ENCODE results near the gene ITGB5. TPM values are rescaled to one million over a fixed set of nuclear protein-coding genes. Genes with fewer than 3 reads are reported as not detected.
A peak's percentile ranks its signal among the peaks of the same experiment; 100 is the strongest.

The ITGB5 gene
- total RNA-seq, 1 experiment from 2014 or later, result 146 TPM

GRCh38 chr3:124884474-124885101 lies 2.6 kb downstream of the ITGB5 start:
- Mint-ChIP-seq H3K4me3 (peak overlapping the region; percentile 87 to 90), H3K36me3 (ENCODE audit: insufficient read depth in 1 of 3, low read depth in 3 of 3) (peaks cover 8 to 18% (median 10%) of the 10 kb centered on the region in 3 experiments; a peak in 6 of 7 replicates), H3K9me3 (no peaks in the 10 kb centered on the region; a peak in 1 of 5 replicates), H3K27ac (peak overlapping the region in 2 of 3 experiments; percentile 76 to 97; a peak in 3 of 7 replicates), H3K27me3 (ENCODE audit: low read depth) (no peaks in the 10 kb centered on the region; the same call in 1 of the 2 replicates), H3K4me1 (peaks cover 64 to 66% of the 10 kb centered on the region in 2 experiments)
- Histone ChIP-seq H3K23me2 (ENCODE audit: insufficient read length, low read depth, low read length, poor library complexity, severe bottlenecking) (peaks cover 14% of the 10 kb centered on the region), H3K23ac (ENCODE audit: insufficient read length, low read depth, low read length) (no peak overlapping the region), H3T11ph (ENCODE audit: low read length) (no peak overlapping the region), H3K9me3 (ENCODE audit: control insufficient read depth, low read depth, low read length) (no peaks in the 10 kb centered on the region), H2BK5ac (ENCODE audit: insufficient read length, low read length) (no peak overlapping the region), H3K18ac (ENCODE audit: insufficient read length, low read depth, low read length) (no peak overlapping the region), H2AK5ac (ENCODE audit: insufficient read length, low read length) (no peak overlapping the region), H4K91ac (ENCODE audit: insufficient read length, low read depth, low read length) (no peak overlapping the region), H4K8ac (replicated peaks; ENCODE audit: insufficient read length, low read depth, low read length) (no peak overlapping the region), H3K56ac (ENCODE audit: insufficient read length, low read depth, low read length) (no peak overlapping the region), H3K27ac (ENCODE audit: insufficient read length, low read depth, low read length) (no peak overlapping the region), H3K79me2 (ENCODE audit: insufficient read depth, low read length) (peaks cover 29% of the 10 kb centered on the region; the same call in 1 of the 2 replicates), H2BK12ac (ENCODE audit: insufficient read length, low read depth, low read length) (no peak overlapping the region), H3K4me2 (ENCODE audit: insufficient read depth, insufficient read length, low read length) (no peak overlapping the region), H2BK15ac (ENCODE audit: low read depth, low read length) (no peak overlapping the region), H3K14ac (ENCODE audit: insufficient read depth, low read length) (no peak overlapping the region), H3K9ac (ENCODE audit: extremely low read depth, insufficient read length, low read length) (no peak overlapping the region), H3K27me3 (ENCODE audit: insufficient read depth, low read length) (no peaks in the 10 kb centered on the region), H4K5ac (ENCODE audit: insufficient read length, low read depth, low read length) (no peak overlapping the region), H2AFZ (ENCODE audit: low read length) (no peak overlapping the region), H3K4me1 (ENCODE audit: insufficient read depth, low read length) (peaks cover 24% of the 10 kb centered on the region), H2BK120ac (ENCODE audit: low read depth, low read length, poor library complexity, severe bottlenecking) (no peak overlapping the region), H3K4ac (ENCODE audit: low read depth, low read length) (no peak overlapping the region), H3K79me1 (ENCODE audit: insufficient read depth, low read depth, low read length, poor library complexity, severe bottlenecking) (peaks cover 8% of the 10 kb centered on the region), H2BK20ac (ENCODE audit: low read depth, low read length, poor library complexity, severe bottlenecking) (no peak overlapping the region), H4K20me1 (ENCODE audit: control insufficient read depth, insufficient read depth, insufficient read length) (no peaks in the 10 kb centered on the region)
- WGBS (ENCODE audit: extremely low coverage, insufficient read length, low lambda C conversion rate), result no CpG with 5 or more reads among the region's 7 CpGs
- no peak for TF ChIP-seq CTCF (conservative IDR thresholded peaks at IDR 0.05)
- no peak for DNase-seq
